HEK293 (cell line): Measurements from ENCODE around the gene TNFRSF25.

Experiments used
- BCL11B ChIP-seq: fragments of 450-650 bp; formaldehyde crosslinking; IDR thresholded peaks from 2 replicates; pipeline ENCODE4 v1.5.1; 2016; ENCODE audit warnings: low read depth, missing biosample characterization, missing genetic modification characterization
- PRDM4 ChIP-seq: fragments of 450-650 bp; formaldehyde crosslinking; IDR thresholded peaks from 2 replicates; pipeline ENCODE4 v1.5.1; 2017; ENCODE audit warnings: missing biosample characterization, missing genetic modification characterization
- SCRT1 ChIP-seq: fragments of 450-650 bp; formaldehyde crosslinking; IDR thresholded peaks from 2 replicates; pipeline ENCODE4 v1.5.1; 2016; ENCODE audit warnings: missing biosample characterization, missing genetic modification characterization, borderline replicate concordance
- ZBTB44 ChIP-seq: fragments of 450-650 bp; IDR thresholded peaks from 2 replicates; pipeline ENCODE4 v1.5.1; 2018; ENCODE audit warnings: missing biosample characterization, mild to moderate bottlenecking, missing genetic modification characterization
- ZNF132 ChIP-seq: fragments of 450-650 bp; formaldehyde crosslinking; IDR thresholded peaks from 2 replicates; pipeline ENCODE4 v1.5.1; 2017; ENCODE audit warnings: missing biosample characterization, missing genetic modification characterization, borderline replicate concordance
- ZNF148 ChIP-seq: fragments of 450-650 bp; formaldehyde crosslinking; IDR thresholded peaks from 2 replicates; pipeline ENCODE4 v1.5.0; 2017; ENCODE audit warnings: missing biosample characterization, missing genetic modification characterization, borderline replicate concordance
- ZNF514 ChIP-seq: fragments of 450-650 bp; formaldehyde crosslinking; IDR thresholded peaks from 2 replicates; pipeline ENCODE4 v1.5.1; 2016; ENCODE audit warnings: missing biosample characterization, missing genetic modification characterization
- ZNF701 ChIP-seq: fragments of 450-650 bp; formaldehyde crosslinking; IDR thresholded peaks from 2 replicates; pipeline ENCODE4 v1.5.1; 2016; ENCODE audit warnings: missing biosample characterization, missing genetic modification characterization
- ZNF747 ChIP-seq: fragments of 450-650 bp; formaldehyde crosslinking; IDR thresholded peaks from 2 replicates; pipeline ENCODE4 v1.5.1; 2016; ENCODE audit warnings: missing biosample characterization, missing genetic modification characterization
- ZNF791 ChIP-seq: fragments of 450-650 bp; formaldehyde crosslinking; IDR thresholded peaks from 2 replicates; pipeline ENCODE4 v1.5.1; 2016; ENCODE audit warnings: missing biosample characterization, missing genetic modification characterization
- ZNF843 ChIP-seq: fragments of 450-650 bp; formaldehyde crosslinking; IDR thresholded peaks from 2 replicates; pipeline ENCODE4 v1.5.1; 2016; ENCODE audit warnings: missing biosample characterization, missing genetic modification characterization
- TF ChIP-seq, protein P1 (sequence below): fragments of 450-650 bp; formaldehyde crosslinking; conservative IDR thresholded peaks from 2 replicates; pipeline ENCODE4 v1.5.1; 2016; ENCODE audit warnings: low read depth, missing biosample characterization, missing genetic modification characterization
- TF ChIP-seq, protein P2 (sequence below): fragments of 450-650 bp; formaldehyde crosslinking; IDR thresholded peaks from 2 replicates; pipeline ENCODE4 v1.5.1; 2016; ENCODE audit warnings: missing biosample characterization, missing genetic modification characterization, low read depth

The TNFRSF25 gene

GRCh38 chr1:6448749-6449631 is 17.0 kb downstream of the TNFRSF25 start (continued):
- TF ChIP-seq ZNF148 (tag by site-specific recombination): no peak
- TF ChIP-seq BCL11B (tag by site-specific recombination): no peak
- TF ChIP-seq, protein P1, sequence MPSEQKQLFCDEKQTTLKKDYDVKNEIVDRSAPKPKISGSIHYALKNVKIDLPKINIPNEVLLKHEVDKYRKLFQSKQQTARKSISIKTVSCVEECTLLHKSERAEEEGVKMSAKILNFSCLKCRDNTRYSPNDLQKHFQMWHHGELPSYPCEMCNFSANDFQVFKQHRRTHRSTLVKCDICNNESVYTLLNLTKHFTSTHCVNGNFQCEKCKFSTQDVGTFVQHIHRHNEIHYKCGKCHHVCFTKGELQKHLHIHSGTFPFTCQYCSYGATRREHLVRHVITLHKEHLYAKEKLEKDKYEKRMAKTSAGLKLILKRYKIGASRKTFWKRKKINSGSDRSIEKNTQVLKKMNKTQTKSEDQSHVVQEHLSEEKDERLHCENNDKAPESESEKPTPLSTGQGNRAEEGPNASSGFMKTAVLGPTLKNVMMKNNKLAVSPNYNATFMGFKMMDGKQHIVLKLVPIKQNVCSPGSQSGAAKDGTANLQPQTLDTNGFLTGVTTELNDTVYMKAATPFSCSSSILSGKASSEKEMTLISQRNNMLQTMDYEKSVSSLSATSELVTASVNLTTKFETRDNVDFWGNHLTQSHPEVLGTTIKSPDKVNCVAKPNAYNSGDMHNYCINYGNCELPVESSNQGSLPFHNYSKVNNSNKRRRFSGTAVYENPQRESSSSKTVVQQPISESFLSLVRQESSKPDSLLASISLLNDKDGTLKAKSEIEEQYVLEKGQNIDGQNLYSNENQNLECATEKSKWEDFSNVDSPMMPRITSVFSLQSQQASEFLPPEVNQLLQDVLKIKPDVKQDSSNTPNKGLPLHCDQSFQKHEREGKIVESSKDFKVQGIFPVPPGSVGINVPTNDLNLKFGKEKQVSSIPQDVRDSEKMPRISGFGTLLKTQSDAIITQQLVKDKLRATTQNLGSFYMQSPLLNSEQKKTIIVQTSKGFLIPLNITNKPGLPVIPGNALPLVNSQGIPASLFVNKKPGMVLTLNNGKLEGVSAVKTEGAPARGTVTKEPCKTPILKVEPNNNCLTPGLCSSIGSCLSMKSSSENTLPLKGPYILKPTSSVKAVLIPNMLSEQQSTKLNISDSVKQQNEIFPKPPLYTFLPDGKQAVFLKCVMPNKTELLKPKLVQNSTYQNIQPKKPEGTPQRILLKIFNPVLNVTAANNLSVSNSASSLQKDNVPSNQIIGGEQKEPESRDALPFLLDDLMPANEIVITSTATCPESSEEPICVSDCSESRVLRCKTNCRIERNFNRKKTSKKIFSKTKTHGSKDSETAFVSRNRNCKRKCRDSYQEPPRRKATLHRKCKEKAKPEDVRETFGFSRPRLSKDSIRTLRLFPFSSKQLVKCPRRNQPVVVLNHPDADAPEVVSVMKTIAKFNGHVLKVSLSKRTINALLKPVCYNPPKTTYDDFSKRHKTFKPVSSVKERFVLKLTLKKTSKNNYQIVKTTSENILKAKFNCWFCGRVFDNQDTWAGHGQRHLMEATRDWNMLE: no peak
- no peak for TF ChIP-seq ZNF514 (tag by site-specific recombination)
- TF ChIP-seq, protein P2, sequence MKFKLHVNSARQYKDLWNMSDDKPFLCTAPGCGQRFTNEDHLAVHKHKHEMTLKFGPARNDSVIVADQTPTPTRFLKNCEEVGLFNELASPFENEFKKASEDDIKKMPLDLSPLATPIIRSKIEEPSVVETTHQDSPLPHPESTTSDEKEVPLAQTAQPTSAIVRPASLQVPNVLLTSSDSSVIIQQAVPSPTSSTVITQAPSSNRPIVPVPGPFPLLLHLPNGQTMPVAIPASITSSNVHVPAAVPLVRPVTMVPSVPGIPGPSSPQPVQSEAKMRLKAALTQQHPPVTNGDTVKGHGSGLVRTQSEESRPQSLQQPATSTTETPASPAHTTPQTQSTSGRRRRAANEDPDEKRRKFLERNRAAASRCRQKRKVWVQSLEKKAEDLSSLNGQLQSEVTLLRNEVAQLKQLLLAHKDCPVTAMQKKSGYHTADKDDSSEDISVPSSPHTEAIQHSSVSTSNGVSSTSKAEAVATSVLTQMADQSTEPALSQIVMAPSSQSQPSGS (tag by site-specific recombination): no peak
- no peak for TF ChIP-seq ZNF747 (tag by site-specific recombination)
- TF ChIP-seq ZBTB44: no peak
- TF ChIP-seq ZNF791: no peak
- no peak for TF ChIP-seq ZNF701 (tag by site-specific recombination)
- no peak for TF ChIP-seq SCRT1 (tag by site-specific recombination)
- TF ChIP-seq ZNF132 (tag by site-specific recombination): no peak
- no peak for TF ChIP-seq PRDM4 (tag by site-specific recombination)
- TF ChIP-seq ZNF843 (tag by site-specific recombination): no peak
